Keratinocyte (primary cell): Measurements from ENCODE around the gene KIF13A. TPM values are rescaled to one million over a fixed set of nuclear protein-coding genes. Genes with fewer than 3 reads are reported as not detected.
"Not testable (repeated sequence)": the region's sequence is repeated elsewhere in the genome, so short reads cannot be mapped to it uniquely, and the experiment has no call there.

Source experiments
- DNase-seq: peaks from one replicate; pipeline ENCODE4 v3.0.0-alpha.2; 2011; ENCODE audit warnings: low read depth, missing footprints, low spot score
- FAIRE-seq: peaks from 2 replicates; lab custom pipeline; 2011; peaks lifted over from hg19 to GRCh38; lab: Jason Lieb, UNC
- H2AFZ ChIP-seq: 2 replicates; pipeline ENCODE4 v1.6.0; 2012; ENCODE audit warnings: low read length, control low read depth, inconsistent platforms; ENCODE audit not compliant: control insufficient read depth
- H3K27ac ChIP-seq: 2 replicates; pipeline ENCODE4 v1.5.1; 2011; ENCODE audit warnings: low read length; ENCODE audit not compliant: control insufficient read depth, insufficient read depth
- H3K27me3 ChIP-seq: 3 replicates; pipeline ENCODE4 v1.6.0; 2011; ENCODE audit warnings: low read length; ENCODE audit not compliant: control insufficient read depth, insufficient read depth; ENCODE audit errors: extremely low read depth
- H3K36me3 ChIP-seq, 2 experiments: 2 replicates in 1 of 2; 3 replicates in 1 of 2; pipeline ENCODE4 v1.5.1; 2011; ENCODE audit warnings: low read length in 2 of 2, mild to moderate bottlenecking in 1 of 2; ENCODE audit not compliant: control insufficient read depth in 2 of 2, insufficient read depth in 2 of 2; ENCODE audit errors: extremely low read depth in 1 of 2
- H3K4me1 ChIP-seq: 3 replicates; pipeline ENCODE4 v1.5.1; 2011; ENCODE audit warnings: low read length; ENCODE audit not compliant: control insufficient read depth, insufficient read depth; ENCODE audit errors: extremely low read depth
- H3K4me2 ChIP-seq: 3 replicates; pipeline ENCODE4 v1.6.0; 2011; ENCODE audit warnings: low read depth, low read length; ENCODE audit not compliant: control insufficient read depth, insufficient read depth; ENCODE audit errors: extremely low read depth
- H3K4me3 ChIP-seq, 3 experiments: fragments of 200-600 bp in 1 of 3; sonication (generic) in 1 of 3; 2 replicates in 2 of 3; 3 replicates in 1 of 3; pipeline ENCODE4 v1.5.1; 2011 to 2016; ENCODE audit warnings: low read length in 3 of 3, mild to moderate bottlenecking in 3 of 3, control low read depth in 2 of 3, inconsistent platforms in 1 of 3, low read depth in 1 of 3, mixed read lengths in 1 of 3, mixed run types in 1 of 3, moderate library complexity in 1 of 3; ENCODE audit not compliant: control insufficient read depth in 2 of 3, insufficient read depth in 2 of 3; ENCODE audit errors: extremely low read depth in 1 of 3
- H3K79me2 ChIP-seq: 2 replicates; pipeline ENCODE4 v1.6.0; 2012; ENCODE audit warnings: low read length; ENCODE audit not compliant: control insufficient read depth, insufficient read depth
- H3K9ac ChIP-seq: 3 replicates; pipeline ENCODE4 v1.6.0; 2011; ENCODE audit warnings: low read length; ENCODE audit not compliant: control insufficient read depth, insufficient read depth; ENCODE audit errors: extremely low read depth
- H3K9me1 ChIP-seq: 3 replicates; pipeline ENCODE4 v1.6.0; 2011; ENCODE audit warnings: low read length; ENCODE audit not compliant: control insufficient read depth, insufficient read depth; ENCODE audit errors: extremely low read depth
- H3K9me3 ChIP-seq: 2 replicates; pipeline ENCODE4 v1.5.1; 2012; ENCODE audit warnings: low read depth, low read length; ENCODE audit not compliant: control insufficient read depth
- H4K20me1 ChIP-seq: 3 replicates; pipeline ENCODE4 v1.6.0; 2011; ENCODE audit warnings: low read length; ENCODE audit not compliant: control insufficient read depth, insufficient read depth; ENCODE audit errors: extremely low read depth
- CTCF ChIP-seq, 3 experiments: IDR thresholded peaks in 1 of 3; conservative IDR thresholded peaks in 1 of 3; optimal IDR thresholded peaks in 1 of 3; 2 replicates in 2 of 3; 3 replicates in 1 of 3; pipeline versions ENCODE3 to v1.5.1; 2011; ENCODE audit warnings: low read length in 3 of 3, mild to moderate bottlenecking in 3 of 3, moderate library complexity in 2 of 3, control low read depth in 1 of 3, inconsistent platforms in 1 of 3; ENCODE audit not compliant: insufficient read depth in 2 of 3; ENCODE audit errors: extremely low read depth in 1 of 3
- EZH2 ChIP-seq: IDR thresholded peaks from one replicate; pipeline ENCODE4 v1.6.1; 2012; ENCODE audit warnings: inconsistent platforms, mild to moderate bottlenecking, low read length, moderate library complexity
- dilution Hi-C: fragments of 300-500 bp; cut with MboI; formaldehyde crosslinking; loops from one replicate; pipeline ENCODE4 v1.7.0; 2020; ENCODE audit warnings: low sequenced_read_pairs; ENCODE audit not compliant: extremely low pct_ligation_motif_present
- polyA plus RNA-seq, 5 experiments: library from polyadenylated mRNA; depleted of rRNA in 3 of 5; stranded (reverse) in 3 of 5; stranded (forward) in 1 of 5; unstranded in 1 of 5; fragments of >200 nt; gene quantifications; 1 replicate in 1 of 5; 2 replicates in 3 of 5; 3 replicates in 1 of 5; pipeline versions ENCODE4 v1.2.1 to v1.2.3, GENCODE V29; 2011 to 2012; ENCODE audit warnings: missing spikeins in 2 of 5, low read depth in 1 of 5, low replicate concordance in 1 of 5

The KIF13A gene
- polyA plus RNA-seq, 1 donor (not counting 4 experiments of a cell fraction or from before 2014, with no cell fraction given), result 96.2 TPM

GRCh38 chr6:17892097-17892686, 95.2 kb downstream of the KIF13A start:
- dilution Hi-C loops, result no loop called here
- Histone ChIP-seq H3K27ac (no peak overlapping the region), H3K9me3 (peaks cover 3% of the 10 kb centered on the region), H3K4me1 (no peaks in the 10 kb centered on the region), H3K4me3 (no peak overlapping the region), H3K27me3 (no peaks in the 10 kb centered on the region), H4K20me1 (no peaks in the 10 kb centered on the region), H3K9me1 (no peaks in the 10 kb centered on the region), H3K4me2 (no peak overlapping the region), H3K9ac (no peak overlapping the region), H3K36me3 (peaks cover 30 to 32% of the 10 kb centered on the region in 2 experiments), H2AFZ (no peak overlapping the region), H3K79me2 (peaks cover 42% of the 10 kb centered on the region)
- FAIRE-seq (no peak), DNase-seq (no peak)
- TF ChIP-seq EZH2 (no peak), CTCF (optimal IDR thresholded peaks at IDR 0.05 in 1 of 3, IDR thresholded peaks at IDR 0.05 in 1 of 3, conservative IDR thresholded peaks at IDR 0.05 in 1 of 3; ENCODE audit: extremely low read depth in 1 of 3, insufficient read depth in 2 of 3, low read length in 3 of 3) (no peak)

- Histone ChIP-seq H3K9ac (no peak overlapping the region), H3K4me1 (peaks cover 12% of the 10 kb centered on the region), H3K9me3 (peaks cover under 1% of the 10 kb centered on the region), H3K36me3 (peaks cover 19 to 23% of the 10 kb centered on the region in 2 experiments), H3K4me2 (no peak overlapping the region), H3K4me3 (no peak overlapping the region), H2AFZ (no peak overlapping the region), H3K9me1 (peaks cover 2% of the 10 kb centered on the region), H3K79me2 (peaks cover 51% of the 10 kb centered on the region), H3K27me3 (no peaks in the 10 kb centered on the region), H3K27ac (no peak overlapping the region), H4K20me1 (no peaks in the 10 kb centered on the region)
- DNase-seq (no peak), FAIRE-seq (no peak)
- no peak for TF ChIP-seq CTCF (optimal IDR thresholded peaks at IDR 0.05 in 1 of 3, IDR thresholded peaks at IDR 0.05 in 1 of 3, conservative IDR thresholded peaks at IDR 0.05 in 1 of 3; ENCODE audit: extremely low read depth in 1 of 3, insufficient read depth in 2 of 3, low read length in 3 of 3)
- no peak for TF ChIP-seq EZH2
- dilution Hi-C loops, result no loop called here
Observed at GRCh38 chr6:17890309-17890708, 97.1 kb downstream of the KIF13A start.

DNA sequence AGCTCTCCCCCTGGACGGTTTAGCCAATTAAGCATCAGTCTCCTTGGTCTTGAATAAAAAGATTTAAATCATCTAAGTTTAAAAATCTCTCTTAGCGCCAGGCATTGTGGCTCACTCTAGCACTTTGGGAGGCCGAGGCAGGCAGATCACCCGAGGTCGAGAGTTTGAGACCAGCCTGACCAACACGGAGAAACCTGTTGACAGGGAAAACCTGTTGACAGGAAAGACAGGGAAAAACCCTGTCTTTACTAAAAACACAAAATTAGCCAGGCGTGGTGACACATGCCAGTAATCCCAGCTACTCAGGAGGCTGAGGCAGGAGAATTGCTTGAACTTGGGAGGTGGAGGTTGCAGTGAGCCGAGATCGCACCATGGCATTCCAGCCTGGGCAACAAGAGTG, 97.7 kb downstream of the KIF13A start:
- H3K9ac ChIP-seq, dilution Hi-C loops, H3K27ac ChIP-seq, H3K27me3 ChIP-seq, H3K9me3 ChIP-seq, FAIRE-seq, H3K9me1 ChIP-seq, H2AFZ ChIP-seq, DNase-seq, H3K4me3 ChIP-seq, H4K20me1 ChIP-seq, H3K4me2 ChIP-seq: not testable (repeated sequence)
- H3K36me3 ChIP-seq, result peaks cover 19 to 22% of the 10 kb centered on the region in 2 experiments
- peaks cover 16% of the 10 kb centered on the region for H3K4me1 ChIP-seq
- peaks cover 52% of the 10 kb centered on the region for H3K79me2 ChIP-seq
